ENCODE data around the gene ENTPD8. TPM values are rescaled to one million over a fixed set of nuclear protein-coding genes. Genes with fewer than 3 reads are reported as not detected.

ENTPD8 gene
- total and polyA plus RNA-seq, 2 of the 13 experiments (the other 11 are each of a cell fraction or from before 2014, with no cell fraction given), result 0.26 to 0.44 TPM

GRCh38 chr9:137422604-137423513, 18.3 kb downstream of the ENTPD8 start, which contains the start of the genes EXD3 and NOXA1 (continued):
- TF ChIP-seq, protein P1, sequence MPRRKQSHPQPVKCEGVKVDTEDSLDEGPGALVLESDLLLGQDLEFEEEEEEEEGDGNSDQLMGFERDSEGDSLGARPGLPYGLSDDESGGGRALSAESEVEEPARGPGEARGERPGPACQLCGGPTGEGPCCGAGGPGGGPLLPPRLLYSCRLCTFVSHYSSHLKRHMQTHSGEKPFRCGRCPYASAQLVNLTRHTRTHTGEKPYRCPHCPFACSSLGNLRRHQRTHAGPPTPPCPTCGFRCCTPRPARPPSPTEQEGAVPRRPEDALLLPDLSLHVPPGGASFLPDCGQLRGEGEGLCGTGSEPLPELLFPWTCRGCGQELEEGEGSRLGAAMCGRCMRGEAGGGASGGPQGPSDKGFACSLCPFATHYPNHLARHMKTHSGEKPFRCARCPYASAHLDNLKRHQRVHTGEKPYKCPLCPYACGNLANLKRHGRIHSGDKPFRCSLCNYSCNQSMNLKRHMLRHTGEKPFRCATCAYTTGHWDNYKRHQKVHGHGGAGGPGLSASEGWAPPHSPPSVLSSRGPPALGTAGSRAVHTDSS (CRISPR knock-in tag; conservative IDR thresholded peaks at IDR 0.05), result 0 out of 2 replicates have a peak, but pooled peaks have one; percentile 75
- no peak for TF ChIP-seq ZNF12 (CRISPR knock-in tag; IDR thresholded peaks at IDR 0.05)
- TF ChIP-seq SOX6 (IDR thresholded peaks at IDR 0.05), result no peak
- no peak for TF ChIP-seq SOX6 (CRISPR knock-in tag; IDR thresholded peaks at IDR 0.05)
- TF ChIP-seq ZNF768 (CRISPR knock-in tag; IDR thresholded peaks at IDR 0.05), result peak; percentile 79; the same call in 1 of the 2 replicates
- TF ChIP-seq HNRNPUL1 (IDR thresholded peaks at IDR 0.05; ENCODE audit: low read depth, low read length), result no peak
- no peak for TF ChIP-seq ZNF234 (CRISPR knock-in tag; conservative IDR thresholded peaks at IDR 0.05)
- 0 out of 2 replicates have a peak, but pooled peaks have one; percentile 27 for TF ChIP-seq ZFP1 (CRISPR knock-in tag; IDR thresholded peaks at IDR 0.05)
- no peak for TF ChIP-seq ZNF703 (CRISPR knock-in tag; IDR thresholded peaks at IDR 0.05; ENCODE audit: borderline replicate concordance)
- no peak for TF ChIP-seq SRSF1 (optimal IDR thresholded peaks at IDR 0.05; ENCODE audit: low read depth, low read length)
- peak; percentile 84 for TF ChIP-seq NR2C2 (CRISPR knock-in tag; IDR thresholded peaks at IDR 0.05; ENCODE audit: borderline replicate concordance)
- TF ChIP-seq ZBTB3 (CRISPR knock-in tag; IDR thresholded peaks at IDR 0.05; ENCODE audit: borderline replicate concordance, low read depth), result no peak
- no peak for TF ChIP-seq ZNF343 (CRISPR knock-in tag; IDR thresholded peaks at IDR 0.05)
- TF ChIP-seq KAT7 (CRISPR knock-in tag; IDR thresholded peaks at IDR 0.05; ENCODE audit: borderline replicate concordance), result peak; percentile 71; the same call in 1 of the 2 replicates
- TF ChIP-seq, protein P2, sequence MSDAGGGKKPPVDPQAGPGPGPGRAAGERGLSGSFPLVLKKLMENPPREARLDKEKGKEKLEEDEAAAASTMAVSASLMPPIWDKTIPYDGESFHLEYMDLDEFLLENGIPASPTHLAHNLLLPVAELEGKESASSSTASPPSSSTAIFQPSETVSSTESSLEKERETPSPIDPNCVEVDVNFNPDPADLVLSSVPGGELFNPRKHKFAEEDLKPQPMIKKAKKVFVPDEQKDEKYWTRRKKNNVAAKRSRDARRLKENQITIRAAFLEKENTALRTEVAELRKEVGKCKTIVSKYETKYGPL (CRISPR knock-in tag; IDR thresholded peaks at IDR 0.05), result no peak
- TF ChIP-seq, protein P3, sequence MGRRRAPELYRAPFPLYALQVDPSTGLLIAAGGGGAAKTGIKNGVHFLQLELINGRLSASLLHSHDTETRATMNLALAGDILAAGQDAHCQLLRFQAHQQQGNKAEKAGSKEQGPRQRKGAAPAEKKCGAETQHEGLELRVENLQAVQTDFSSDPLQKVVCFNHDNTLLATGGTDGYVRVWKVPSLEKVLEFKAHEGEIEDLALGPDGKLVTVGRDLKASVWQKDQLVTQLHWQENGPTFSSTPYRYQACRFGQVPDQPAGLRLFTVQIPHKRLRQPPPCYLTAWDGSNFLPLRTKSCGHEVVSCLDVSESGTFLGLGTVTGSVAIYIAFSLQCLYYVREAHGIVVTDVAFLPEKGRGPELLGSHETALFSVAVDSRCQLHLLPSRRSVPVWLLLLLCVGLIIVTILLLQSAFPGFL (CRISPR knock-in tag; IDR thresholded peaks at IDR 0.05), result no peak
- 0 out of 2 replicates have a peak, but pooled peaks have one; percentile 66 for TF ChIP-seq KDM4B (CRISPR knock-in tag; IDR thresholded peaks at IDR 0.05)
- TF ChIP-seq RELA (CRISPR knock-in tag; IDR thresholded peaks at IDR 0.05), result no peak
- TF ChIP-seq NR0B2 (CRISPR knock-in tag; IDR thresholded peaks at IDR 0.05), result 0 out of 2 replicates have a peak, but pooled peaks have one; percentile 45
- no peak for TF ChIP-seq ZNF260 (CRISPR knock-in tag; IDR thresholded peaks at IDR 0.05; ENCODE audit: borderline replicate concordance, low read depth)
